GM12891 (cell line): ENCODE results near the gene SORBS1.

Experiments
- PAX5 ChIP-seq: IDR thresholded peaks from 2 replicates; pipeline ENCODE4 v1.6.1; 2011; ENCODE audit warnings: low read length, moderate library complexity, mild to moderate bottlenecking; ENCODE audit not compliant: insufficient read depth, severe bottlenecking
- POLR2A ChIP-seq: IDR thresholded peaks from 2 replicates; pipeline ENCODE4 v1.6.1; 2011; ENCODE audit warnings: low read depth, low read length, control low read depth
- POLR2AphosphoS5 ChIP-seq: IDR thresholded peaks from 2 replicates; pipeline ENCODE4 v1.6.1; 2011; ENCODE audit warnings: low read depth, low read length, control low read depth
- TAF1 ChIP-seq: IDR thresholded peaks from 2 replicates; pipeline ENCODE4 v1.6.1; 2011; ENCODE audit warnings: low read depth, low read length, control low read depth

DNA sequence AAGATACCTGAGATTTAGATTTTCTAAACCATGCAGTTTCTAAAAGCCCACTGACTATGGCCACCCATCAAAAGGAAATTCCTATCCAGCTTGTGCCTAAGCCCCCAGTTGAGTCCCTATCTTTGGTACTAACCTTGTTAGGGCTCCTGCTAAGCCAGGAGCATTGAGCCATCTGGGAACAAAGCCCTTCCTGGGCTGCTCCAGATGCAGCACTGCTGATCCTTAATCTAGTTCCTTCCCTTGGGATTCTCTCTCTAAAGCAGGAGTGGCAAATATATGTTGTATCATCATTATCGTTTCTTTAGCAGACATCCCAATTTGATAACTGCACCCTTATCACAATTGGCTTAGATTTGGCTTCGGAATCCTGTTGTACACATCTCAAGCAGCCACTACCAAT is 245.7 kb downstream of the SORBS1 start:
- TF ChIP-seq POLR2A (no peak), PAX5 (no peak), POLR2AphosphoS5 (no peak), TAF1 (no peak)
